GM21786 (cell line): ENCODE results near the gene NDUFS3.

Source experiments
- ATAC-seq: cut with Tn5 transposase; IDR thresholded peaks from one replicate; pipeline ENCODE4 v1.9.1; 2021; ENCODE audit not compliant: unreplicated experiment

The NDUFS3 gene

DNA sequence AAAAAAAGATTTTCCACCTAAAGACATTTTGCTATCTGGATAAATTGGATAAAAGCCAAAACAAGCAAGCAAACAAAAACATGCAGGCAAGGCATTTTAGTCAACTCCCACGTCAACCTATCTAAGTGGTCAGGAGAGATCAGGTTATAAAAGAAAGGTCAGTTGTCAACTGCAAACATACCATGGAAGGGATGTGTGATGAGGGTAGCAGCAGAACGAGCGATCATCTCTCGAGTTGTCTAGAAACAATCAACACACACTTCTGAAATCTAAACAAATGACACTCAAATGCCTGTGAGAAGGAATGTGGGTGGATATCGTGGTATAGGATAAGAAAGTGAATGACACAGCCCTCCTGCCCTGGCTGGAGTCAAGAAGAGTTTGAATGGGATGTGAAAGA, 52.6 kb downstream of the NDUFS3 start:
- ATAC-seq: no peak
